Mucosa of gallbladder (tissue), 1 donor: ENCODE results near the gene ABL1. TPM values are rescaled to one million over a fixed set of nuclear protein-coding genes. Genes with fewer than 3 reads are reported as not detected.
"Not testable (repeated sequence)": the region's sequence is repeated elsewhere in the genome, so short reads cannot be mapped to it uniquely, and the experiment has no call there.

Experiments
- DNase-seq: peaks from one replicate; pipeline ENCODE4 v3.0.0-alpha.2; 2020; ENCODE audit warnings: low spot score
- total RNA-seq: library from RNA; stranded (reverse); gene quantifications from one replicate; pipeline ENCODE4 v1.2.1, GENCODE V29; 2021
- donor health status: DM: no; HTN: no; CAD: no.

The ABL1 gene
- total RNA-seq, 1 donor from 2014 or later, result 85.9 TPM

- DNase-seq, result no peak
Measured at GRCh38 chr9:130903194-130904069, 68.4 kb downstream of the ABL1 start.

- DNase-seq, result no peak
Measured at GRCh38 chr9:130904070-130905044, 69.3 kb downstream of the ABL1 start.

- DNase-seq, result no peak
Measured at GRCh38 chr9:130905125-130905901, 70.3 kb downstream of the ABL1 start.

GRCh38 chr9:130905902-130906734, 71.1 kb downstream of the ABL1 start:
- no peak for DNase-seq

DNA sequence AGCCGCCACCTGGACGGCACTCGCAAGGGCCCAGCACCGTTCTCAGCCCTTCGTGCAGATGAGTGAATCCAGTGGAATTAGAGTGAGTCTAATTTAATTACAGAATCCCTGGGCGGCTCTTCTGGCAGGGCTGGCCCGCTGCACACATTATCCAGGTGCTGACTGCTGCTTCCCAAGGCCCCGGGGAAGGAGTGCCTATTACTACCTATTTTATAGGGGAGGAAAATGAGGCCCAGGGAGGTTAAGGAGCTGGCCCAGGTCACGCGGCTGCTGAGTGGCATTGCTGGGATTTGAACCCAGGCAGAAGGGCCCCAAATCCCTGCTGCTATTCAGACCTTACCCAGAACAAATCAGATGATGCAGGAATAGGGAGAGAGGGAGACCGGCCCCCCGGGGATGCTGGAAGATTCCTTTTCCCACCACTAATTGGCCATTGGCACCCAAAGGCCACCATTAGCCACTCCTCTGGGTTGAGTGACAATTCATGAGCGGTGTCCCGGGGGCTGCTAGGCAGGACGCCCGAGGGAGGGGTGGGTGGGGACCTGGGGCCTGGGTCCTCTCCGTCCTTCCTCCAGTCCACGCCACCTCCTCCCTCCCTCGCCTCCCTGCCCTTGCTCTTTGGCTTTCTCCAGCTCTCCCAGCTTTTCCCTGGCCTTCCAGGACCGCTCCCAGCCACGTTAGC, 71.8 kb downstream of the ABL1 start:
- no peak for DNase-seq

DNA sequence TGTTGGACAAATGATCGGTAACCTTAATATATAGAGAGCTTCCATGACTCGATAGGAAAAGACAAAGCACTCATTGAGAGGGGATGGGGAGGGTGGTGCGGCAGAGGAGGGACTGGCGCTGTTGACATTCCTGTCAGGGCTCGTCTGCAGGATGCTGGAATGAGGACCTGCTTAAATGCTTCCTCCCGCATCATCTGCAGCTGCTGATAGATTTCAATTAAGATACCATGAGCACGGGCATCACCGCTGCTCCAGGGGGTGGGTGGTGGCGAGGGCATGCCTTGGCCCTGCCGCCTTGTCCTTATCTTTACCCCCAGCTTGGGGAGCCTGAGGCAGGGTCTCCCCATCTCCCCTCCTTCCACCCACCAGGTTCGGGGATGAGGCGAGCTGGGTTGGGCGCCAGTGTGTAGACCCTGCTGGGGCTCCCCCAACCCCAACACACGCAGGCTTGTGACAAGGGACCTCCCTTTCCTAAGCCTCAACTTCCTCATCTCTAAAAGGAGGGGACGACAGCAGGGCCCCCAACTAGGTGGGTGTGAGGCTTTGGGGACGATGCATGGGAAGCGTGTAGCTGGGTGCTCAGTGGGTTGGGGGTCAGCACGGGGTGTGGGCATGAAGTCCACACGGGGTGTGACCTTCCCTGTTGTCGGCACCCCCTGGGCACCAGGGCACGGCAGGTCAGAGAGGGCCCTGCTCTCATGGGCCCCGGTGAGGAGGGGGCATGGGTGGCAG, 73.3 kb downstream of the ABL1 start:
- DNase-seq, result no peak

DNA sequence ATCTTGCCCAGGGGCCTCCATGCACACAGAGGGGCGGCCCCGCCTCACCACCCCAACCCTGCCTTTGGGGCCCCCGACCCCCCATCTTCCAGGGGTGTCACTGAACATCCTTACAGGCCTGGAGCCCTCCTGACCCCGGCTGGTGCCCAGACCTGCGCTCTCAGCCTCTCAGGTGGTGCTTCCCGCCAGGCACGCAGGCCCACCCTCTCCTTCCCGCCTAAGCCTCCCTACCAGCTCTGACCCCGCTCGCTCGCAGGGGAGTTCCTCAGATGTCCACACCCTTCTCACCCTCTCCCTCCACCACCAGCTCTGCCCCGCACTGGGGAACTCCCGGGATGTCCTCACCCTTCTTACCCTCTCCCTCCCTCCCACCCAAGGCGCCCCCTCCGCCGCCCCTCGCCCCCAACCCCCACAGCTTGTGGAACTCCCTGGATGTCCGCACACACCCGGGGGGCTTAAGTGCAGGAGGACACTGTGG, 73.9 kb downstream of the ABL1 start:
- no peak for DNase-seq

DNA sequence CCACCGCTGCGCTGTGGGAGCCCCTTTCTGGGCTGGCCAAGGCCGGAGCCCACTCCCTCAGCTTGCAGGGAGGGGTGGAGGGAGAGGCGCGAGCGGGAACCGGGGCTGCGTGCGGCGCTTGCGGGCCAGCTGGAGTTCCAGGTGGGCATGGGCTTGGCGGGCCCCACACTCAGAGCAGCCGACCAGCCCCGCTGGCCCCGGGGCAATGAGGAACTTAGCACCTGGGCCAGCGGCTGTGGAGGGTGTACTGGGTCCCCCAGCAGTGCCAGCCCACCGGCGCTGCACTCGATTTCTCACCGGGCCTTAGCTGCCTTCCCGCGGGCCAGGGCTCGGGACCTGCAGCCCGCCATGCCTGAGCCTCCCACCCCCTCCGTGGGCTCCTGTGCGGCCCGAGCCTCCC, 75.0 kb downstream of the ABL1 start:
- not testable (repeated sequence) for DNase-seq

DNA sequence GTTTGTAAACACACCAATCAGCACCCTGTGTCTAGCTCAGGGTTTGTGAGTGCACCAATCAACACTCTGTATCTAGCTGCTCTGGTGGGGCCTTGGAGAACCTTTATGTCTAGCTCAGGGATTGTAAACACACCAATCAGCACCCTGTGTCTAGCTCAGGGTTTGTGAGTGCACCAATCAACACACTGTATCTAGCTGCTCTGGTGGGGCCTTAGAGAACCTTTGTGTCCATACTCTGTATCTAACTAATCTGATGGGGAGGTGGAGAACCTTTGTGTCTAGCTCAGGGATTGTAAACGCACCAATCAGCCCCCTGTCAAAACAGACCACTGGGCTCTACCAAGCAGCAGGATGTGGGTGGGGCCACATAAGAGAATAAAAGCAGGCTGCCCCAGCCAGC, 75.6 kb downstream of the ABL1 start:
- not testable (repeated sequence) for DNase-seq

- DNase-seq, result no peak
Measured at GRCh38 chr9:130911254-130912049, 76.4 kb downstream of the ABL1 start.

DNA sequence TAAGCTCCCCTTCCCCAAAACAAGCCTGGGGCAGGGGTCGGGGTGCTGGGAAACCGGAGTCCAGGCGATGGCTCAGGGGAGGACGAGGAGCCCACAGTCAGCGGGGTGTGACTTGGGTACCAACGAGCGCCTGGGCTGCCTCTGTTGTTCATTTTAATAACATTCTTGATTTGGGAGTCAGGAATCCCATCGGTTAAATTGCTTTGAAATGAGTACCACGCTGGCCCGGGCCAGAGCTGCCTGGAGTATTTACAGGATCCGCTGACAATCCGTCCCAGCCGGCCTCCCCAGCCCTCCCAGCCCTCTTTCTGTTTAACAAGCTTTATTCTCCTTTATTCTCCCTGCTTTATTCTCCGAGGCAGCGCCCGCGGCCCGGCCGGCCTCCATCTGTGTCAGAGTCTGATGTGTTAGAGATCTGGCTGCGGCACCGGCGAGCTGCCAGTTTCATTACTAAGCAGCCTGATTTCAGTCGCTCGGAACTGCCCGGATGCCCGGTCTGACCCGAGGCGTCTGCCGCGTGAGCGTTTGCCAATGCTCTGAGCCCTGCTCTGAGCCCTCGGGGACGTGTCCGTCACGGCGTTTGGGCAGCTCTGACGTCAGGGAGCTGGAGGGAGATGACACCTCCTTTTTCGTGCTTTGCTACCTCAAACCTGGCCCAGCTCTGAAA, 78.0 kb downstream of the ABL1 start:
- peak; percentile 23 for DNase-seq

- no peak for DNase-seq
Measured at GRCh38 chr9:130913599-130914416, 78.8 kb downstream of the ABL1 start.

DNA sequence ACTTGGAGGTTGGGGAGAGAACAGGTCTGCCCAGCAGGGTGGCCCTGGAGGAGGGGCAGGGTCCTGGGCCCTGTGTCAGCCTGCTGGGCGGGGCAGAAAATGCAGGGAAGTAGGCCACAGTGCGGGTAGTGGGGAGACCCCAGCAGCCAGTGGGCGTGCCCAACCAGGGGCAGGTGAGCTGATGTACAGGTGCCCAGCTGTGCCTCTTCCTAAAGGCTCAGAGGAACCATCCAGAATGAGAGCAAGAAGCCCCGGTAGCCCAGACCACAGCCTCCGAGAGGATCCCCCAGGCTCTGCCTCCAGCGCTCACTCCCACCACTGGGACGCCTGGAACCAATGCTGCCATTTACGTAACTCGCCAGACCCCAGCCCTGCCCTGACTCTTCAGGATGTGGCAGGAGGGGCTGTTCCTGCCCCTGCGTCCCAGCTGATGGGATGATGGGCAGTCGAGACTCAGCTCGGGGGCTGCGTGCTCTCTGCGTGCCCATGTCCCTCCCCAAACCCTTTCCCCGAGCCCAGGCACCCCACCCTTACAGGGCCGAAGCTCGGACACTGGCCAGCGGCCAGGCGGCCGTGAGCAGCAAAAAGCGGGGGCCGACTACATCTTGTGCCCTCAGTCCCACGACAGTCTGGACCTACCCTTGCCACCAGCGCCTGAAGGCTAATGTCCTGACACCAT, 79.5 kb downstream of the ABL1 start:
- no peak for DNase-seq

DNA sequence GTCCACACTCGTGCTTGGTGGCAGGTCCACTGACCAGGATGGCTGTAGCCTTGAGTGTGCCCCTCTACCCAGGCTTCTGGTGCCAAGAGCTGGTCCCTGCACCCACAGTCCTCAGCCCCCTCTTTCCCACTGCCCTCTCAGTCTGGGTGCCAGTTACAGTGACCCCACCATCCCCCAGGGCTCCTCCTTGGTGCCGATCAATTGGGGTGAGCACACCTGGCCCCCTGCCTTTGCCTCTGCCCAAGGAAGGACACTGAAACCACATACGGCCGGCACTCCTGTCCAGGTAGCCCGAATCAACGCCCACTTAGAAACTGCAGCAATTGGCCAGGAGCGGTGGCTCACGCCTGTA, 80.0 kb downstream of the ABL1 start:
- no peak for DNase-seq

- no peak for DNase-seq
Measured at GRCh38 chr9:130917168-130917960, 82.3 kb downstream of the ABL1 start.
